ENCODE measurements around the gene CCDC192.

The CCDC192 gene

DNA sequence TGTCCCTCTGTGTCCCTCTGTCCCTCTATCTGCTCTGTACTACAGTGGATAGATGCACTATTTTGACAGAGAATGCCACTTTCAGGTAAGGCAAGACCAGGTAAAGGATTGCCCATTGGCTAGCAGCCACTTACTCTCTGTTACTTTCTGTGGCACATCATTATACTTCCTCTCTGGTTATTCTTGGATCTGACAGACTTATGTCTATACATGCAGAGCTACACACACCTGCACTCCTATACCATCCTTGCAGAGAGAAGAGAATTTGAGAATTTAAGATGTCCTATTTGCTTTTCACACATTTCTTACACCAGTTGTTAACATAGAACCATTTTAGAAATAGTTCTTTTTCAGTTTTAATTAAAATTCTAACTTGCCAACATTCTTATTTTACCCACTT lies 216.6 kb downstream of the CCDC192 start:
- no peak for DNase-seq (ENCODE audit: low read depth)
- no peak for TF ChIP-seq CTCF (IDR thresholded peaks at IDR 0.05; ENCODE audit: control insufficient read depth, extremely low read depth, insufficient read depth)

DNA sequence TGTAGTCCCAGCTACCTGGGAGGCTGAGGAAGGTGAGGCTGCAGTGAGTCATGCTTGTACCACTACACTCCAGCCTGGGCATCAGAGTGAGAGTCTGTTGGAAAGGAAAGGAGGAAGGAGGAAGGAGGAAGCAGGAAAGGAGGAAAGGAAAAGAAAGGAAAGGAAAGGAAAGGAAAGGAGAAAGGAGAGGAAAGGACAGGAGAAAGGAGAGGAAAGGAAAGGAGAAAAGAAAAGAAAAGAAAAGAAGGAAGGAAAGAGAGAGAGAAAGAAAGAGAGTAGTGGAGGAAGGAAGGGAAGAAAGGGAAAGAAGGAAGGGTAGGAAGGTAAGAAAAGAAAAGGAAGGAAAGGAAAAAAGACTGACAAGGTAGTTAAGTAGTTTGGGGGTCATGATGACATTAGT lies 217.7 kb downstream of the CCDC192 start:
- DNase-seq (ENCODE audit: low read depth) = no peak
- TF ChIP-seq CTCF (IDR thresholded peaks at IDR 0.05; ENCODE audit: control insufficient read depth, extremely low read depth, insufficient read depth) = no peak

More for the DNA sequence above, 216.6 kb downstream of the CCDC192 start:
- H3K4me3 ChIP-seq (ENCODE audit: low read depth, low read length) = no peak overlapping the region

DNA sequence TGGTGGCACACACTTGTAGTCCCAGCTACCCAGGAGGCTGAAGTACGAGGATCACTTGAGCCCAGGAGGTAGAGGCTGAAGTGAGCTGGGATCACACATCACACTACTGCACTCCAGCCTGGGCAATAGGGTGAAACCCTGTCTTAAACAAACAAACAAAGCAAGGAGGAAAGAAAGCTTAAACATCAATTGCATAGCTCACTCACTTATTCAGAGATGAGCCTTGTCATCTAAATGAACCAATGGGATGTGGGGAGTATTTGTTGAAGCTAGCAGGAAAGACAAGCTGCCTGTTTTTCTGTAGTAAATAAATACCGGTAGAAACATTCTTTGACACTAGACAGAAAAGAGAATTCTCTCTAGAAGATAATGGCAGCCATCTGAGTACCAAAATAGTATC lies 219.4 kb downstream of the CCDC192 start:
- H3K4me3 ChIP-seq (ENCODE audit: low read depth, low read length) = no peak overlapping the region
- DNase-seq (ENCODE audit: low read depth) = no peak
- no peak for TF ChIP-seq CTCF (IDR thresholded peaks at IDR 0.05; ENCODE audit: control insufficient read depth, extremely low read depth, insufficient read depth)

More for the DNA sequence above, 217.7 kb downstream of the CCDC192 start:
- H3K4me3 ChIP-seq (ENCODE audit: low read depth, low read length) = no peak overlapping the region

- H3K4me3 ChIP-seq (ENCODE audit: low read depth, low read length) = no peak overlapping the region
- TF ChIP-seq CTCF (IDR thresholded peaks at IDR 0.05; ENCODE audit: control insufficient read depth, extremely low read depth, insufficient read depth) = no peak
- no peak for DNase-seq (ENCODE audit: low read depth)
Measured at GRCh38 chr5:127923804-127924570, 220.8 kb downstream of the CCDC192 start.

DNA sequence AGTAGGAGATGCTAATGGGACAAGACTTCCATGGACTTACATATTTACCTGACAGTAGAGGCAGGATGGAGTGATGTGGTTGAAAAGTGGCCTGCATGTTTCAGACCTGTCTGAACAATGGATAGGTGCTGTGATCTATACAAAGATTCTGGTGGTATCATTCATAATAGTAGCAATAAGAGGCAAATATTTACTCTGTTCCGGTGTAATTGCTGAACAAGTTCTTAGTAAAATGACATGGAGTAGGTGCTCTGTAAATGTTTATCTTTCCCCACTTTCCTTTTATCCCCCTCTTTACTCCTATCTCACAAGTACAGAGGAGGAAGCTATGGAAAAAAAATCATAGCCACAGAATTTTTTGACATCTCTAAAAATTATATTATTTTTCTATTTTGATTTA lies 221.4 kb downstream of the CCDC192 start:
- TF ChIP-seq CTCF (IDR thresholded peaks at IDR 0.05; ENCODE audit: control insufficient read depth, extremely low read depth, insufficient read depth) = no peak
- H3K4me3 ChIP-seq (ENCODE audit: low read depth, low read length) = no peak overlapping the region
- DNase-seq (ENCODE audit: low read depth) = no peak

- no peak for DNase-seq (ENCODE audit: low read depth)
- TF ChIP-seq CTCF (IDR thresholded peaks at IDR 0.05; ENCODE audit: control insufficient read depth, extremely low read depth, insufficient read depth) = no peak
- no peak overlapping the region for H3K4me3 ChIP-seq (ENCODE audit: low read depth, low read length)
Measured at GRCh38 chr5:127925916-127926315, 222.7 kb downstream of the CCDC192 start.

- DNase-seq (ENCODE audit: low read depth) = no peak
- no peak overlapping the region for H3K4me3 ChIP-seq (ENCODE audit: low read depth, low read length)
- no peak for TF ChIP-seq CTCF (IDR thresholded peaks at IDR 0.05; ENCODE audit: control insufficient read depth, extremely low read depth, insufficient read depth)
Measured at GRCh38 chr5:127926974-127927373, 223.8 kb downstream of the CCDC192 start.
